ENCODE data around the gene ANK3.

DNA sequence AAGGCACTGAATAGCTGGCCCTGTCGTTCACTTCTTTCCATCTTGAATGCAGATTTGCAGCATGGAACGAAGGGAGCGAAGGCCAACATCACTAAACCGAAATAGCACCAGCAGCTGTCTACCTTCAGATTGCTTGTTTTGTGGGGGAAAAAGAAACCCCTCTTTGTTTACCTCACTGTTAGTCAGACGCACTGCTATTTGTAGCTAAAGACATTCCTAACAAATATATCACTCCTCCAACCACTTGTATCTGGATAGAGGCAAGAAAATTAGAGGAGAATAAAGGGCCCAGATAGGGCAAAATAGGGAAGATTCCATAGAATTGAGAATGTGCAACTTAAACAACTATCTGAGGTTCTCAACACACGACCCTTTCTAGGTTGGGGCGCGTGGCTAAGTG lies 26.5 kb downstream of the ANK3 start:
- TF ChIP-seq, protein P1, sequence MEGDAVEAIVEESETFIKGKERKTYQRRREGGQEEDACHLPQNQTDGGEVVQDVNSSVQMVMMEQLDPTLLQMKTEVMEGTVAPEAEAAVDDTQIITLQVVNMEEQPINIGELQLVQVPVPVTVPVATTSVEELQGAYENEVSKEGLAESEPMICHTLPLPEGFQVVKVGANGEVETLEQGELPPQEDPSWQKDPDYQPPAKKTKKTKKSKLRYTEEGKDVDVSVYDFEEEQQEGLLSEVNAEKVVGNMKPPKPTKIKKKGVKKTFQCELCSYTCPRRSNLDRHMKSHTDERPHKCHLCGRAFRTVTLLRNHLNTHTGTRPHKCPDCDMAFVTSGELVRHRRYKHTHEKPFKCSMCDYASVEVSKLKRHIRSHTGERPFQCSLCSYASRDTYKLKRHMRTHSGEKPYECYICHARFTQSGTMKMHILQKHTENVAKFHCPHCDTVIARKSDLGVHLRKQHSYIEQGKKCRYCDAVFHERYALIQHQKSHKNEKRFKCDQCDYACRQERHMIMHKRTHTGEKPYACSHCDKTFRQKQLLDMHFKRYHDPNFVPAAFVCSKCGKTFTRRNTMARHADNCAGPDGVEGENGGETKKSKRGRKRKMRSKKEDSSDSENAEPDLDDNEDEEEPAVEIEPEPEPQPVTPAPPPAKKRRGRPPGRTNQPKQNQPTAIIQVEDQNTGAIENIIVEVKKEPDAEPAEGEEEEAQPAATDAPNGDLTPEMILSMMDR (IDR thresholded peaks at IDR 0.05): no peak
- no peak for TF ChIP-seq POLR2AphosphoS5 (IDR thresholded peaks at IDR 0.05)

All from sigmoid colon (tissue), 4 donors.